GM12878 (cell line): Measurements from ENCODE around the gene P3R3URF. TPM values are rescaled to one million over a fixed set of nuclear protein-coding genes. Genes with fewer than 3 reads are reported as not detected.
"Not testable (repeated sequence)": the region's sequence is repeated elsewhere in the genome, so short reads cannot be mapped to it uniquely, and the experiment has no call there.

ENCODE experiments used
- ATAC-seq: fragments of 200-7000 bp; cut with Tn5 transposase; 3 replicates; pipeline ENCODE4 v1.9.1; 2020; ENCODE audit warnings: mild to moderate bottlenecking, moderate library complexity
- BruUV-seq: library from RNA; stranded (reverse); fragments of 400-500 nt; replicated peaks from 2 replicates; lab custom pipeline; 2021; lab: Mats Ljungman, UMichigan
- CTCF ChIA-PET: fragments of 300-600 bp; sonication (Branson Sonifier 250); formaldehyde crosslinking; extraction: SDS; loops from one replicate; lab custom pipeline; 2021; ENCODE audit warnings: inconsistent platforms; lab: Yijun Ruan, JAX
- POLR2A ChIA-PET: fragments of 350-600 bp; formaldehyde crosslinking; extraction: SDS; loops from one replicate; lab custom pipeline; 2021; ENCODE audit warnings: inconsistent platforms; lab: Charles Lee
- RAD21 ChIA-PET: fragments of 300-600 bp; sonication (Branson Sonifier 250); formaldehyde crosslinking; loops from one replicate; lab custom pipeline; 2023; ENCODE audit warnings: antibody characterized with exemption; ENCODE audit not compliant: unreplicated experiment; lab: Charles Lee
- SMC1A ChIA-PET: fragments of 300-600 bp; sonication (Branson Sonifier 250); formaldehyde crosslinking; loops from one replicate; lab custom pipeline; 2023; ENCODE audit not compliant: unreplicated experiment, uncharacterized antibody; lab: Charles Lee
- DNase-seq: peaks from one replicate; pipeline ENCODE4 v3.0.0-alpha.2; 2011; ENCODE audit warnings: low read depth, low spot score
- FAIRE-seq: peaks from 3 replicates; lab custom pipeline; 2011; peaks lifted over from hg19 to GRCh38; lab: Jason Lieb, UNC
- H2AFZ ChIP-seq: 2 replicates; pipeline ENCODE4 v1.6.0; 2011; ENCODE audit warnings: low read depth, low read length, control low read depth; ENCODE audit not compliant: control insufficient read depth
- H3K27ac ChIP-seq: 2 replicates; pipeline ENCODE4 v1.5.1; 2011; ENCODE audit warnings: control low read depth; ENCODE audit not compliant: control insufficient read depth, insufficient read depth
- H3K27me3 ChIP-seq, 2 experiments: replicated peaks in 1 of 2; 2 replicates each; pipeline versions ENCODE4 v1.6.0 to v1.6.1; 2011; ENCODE audit warnings: low read length in 1 of 2; ENCODE audit not compliant: control insufficient read depth in 2 of 2, insufficient read depth in 2 of 2
- H3K36me3 ChIP-seq, 2 experiments: 2 replicates each; pipeline ENCODE4 v1.5.1; 2011; ENCODE audit warnings: low read length in 1 of 2; ENCODE audit not compliant: control insufficient read depth in 2 of 2, insufficient read depth in 2 of 2
- H3K4me1 ChIP-seq: 2 replicates; pipeline ENCODE4 v1.6.1; 2011; ENCODE audit warnings: mild to moderate bottlenecking, low read length, moderate library complexity, mixed read lengths; ENCODE audit not compliant: control insufficient read depth, insufficient read depth
- H3K4me2 ChIP-seq: 2 replicates; pipeline ENCODE4 v1.6.0; 2011; ENCODE audit warnings: control low read depth; ENCODE audit not compliant: control insufficient read depth, insufficient read depth
- H3K4me3 ChIP-seq: fragments of 200-600 bp; sonication (generic); 2 replicates; pipeline ENCODE4 v1.5.1; 2016
- H3K79me2 ChIP-seq: 2 replicates; pipeline ENCODE4 v1.6.0; 2011; ENCODE audit warnings: low read length; ENCODE audit not compliant: control insufficient read depth, insufficient read depth
- H3K9ac ChIP-seq: 2 replicates; pipeline ENCODE4 v1.8.0; 2011; ENCODE audit warnings: low read length, control low read depth, mixed read lengths; ENCODE audit not compliant: control insufficient read depth, insufficient read depth
- H3K9me3 ChIP-seq: replicated peaks from 3 replicates; pipeline ENCODE4 v1.5.1; 2011; ENCODE audit warnings: mild to moderate bottlenecking, low read length; ENCODE audit not compliant: control insufficient read depth, insufficient read depth
- H4K20me1 ChIP-seq: 2 replicates; pipeline ENCODE4 v1.6.0; 2011; ENCODE audit not compliant: control insufficient read depth, insufficient read depth
- CEBPZ ChIP-seq: fragments of 150-350 bp; IDR thresholded peaks from 2 replicates; pipeline ENCODE4 v1.6.1; 2016; ENCODE audit warnings: low read depth, low read length
- KDM1A ChIP-seq: fragments of 200-600 bp; sonication (generic); IDR thresholded peaks from 2 replicates; pipeline ENCODE4 v1.6.1; 2016; ENCODE audit warnings: borderline replicate concordance
- SIN3A ChIP-seq: IDR thresholded peaks from 2 replicates; pipeline ENCODE4 v1.6.1; 2012; ENCODE audit warnings: low read depth, low read length, improper control_type of control experiment
- SREBF1 ChIP-seq: IDR thresholded peaks from 2 replicates; pipeline ENCODE4 v1.6.1; 2012; ENCODE audit warnings: mild to moderate bottlenecking, low read length
- WGBS: methylation state at CpG from one replicate; pipeline ENCODE4 v1.1.6; 2016; ENCODE audit warnings: low lambda C conversion rate; ENCODE audit not compliant: insufficient replicate concordance, insufficient coverage; ENCODE audit errors: missing lambda C conversion rate; 5-methylcytosine and 5-hydroxymethylcytosine counted together
- in situ Hi-C: fragments of 300-500 bp; cut with MboI; formaldehyde crosslinking; loops from 9 replicates; pipeline ENCODE4 v1.14.3; 2018; ENCODE audit warnings: mixed read lengths
- intact Hi-C: fragments of 100-400 bp; cut with micrococcal nuclease; formaldehyde crosslinking; loops from one replicate; pipeline ENCODE4 v1.14.2; 2022; ENCODE audit not compliant: unreplicated experiment
- polyA plus RNA-seq, 11 experiments: library from polyadenylated mRNA; depleted of rRNA in 4 of 11; unstranded in 6 of 11; stranded (reverse) in 5 of 11; fragments of >200 nt; fragmentation: Nextera tagmentation in 4 of 11; fragmentation: Illumina TruSeq in 1 of 11; extraction: Ambion mirVana in 4 of 11; extraction: Trizol in 1 of 11; gene quantifications; 1 replicate in 1 of 11; 2 replicates in 10 of 11; pipeline versions ENCODE4 v1.2.1 to v1.2.3, GENCODE V29; 2011 to 2016; ENCODE audit warnings: inconsistent platforms in 2 of 11, missing spikeins in 2 of 11, low read depth in 1 of 11
- total RNA-seq, 4 experiments: library from RNA; depleted of rRNA in 3 of 4; stranded (reverse); fragments of >200 nt in 3 of 4; fragmentation: Illumina TruSeq in 1 of 4; extraction: Trizol in 1 of 4; gene quantifications; 2 replicates each; pipeline versions ENCODE4 v1.2.1 to v1.2.3, GENCODE V29; 2013 to 2021
- TF ChIP-seq, protein P1 (sequence below): fragments of 450-650 bp; formaldehyde crosslinking; IDR thresholded peaks from 2 replicates; pipeline ENCODE4 v1.4.0; 2022; ENCODE audit warnings: mild to moderate bottlenecking, moderate library complexity
- TF ChIP-seq, protein P2 (sequence below): fragments of 450-650 bp; IDR thresholded peaks from 2 replicates; pipeline ENCODE4 v1.6.1; 2016; ENCODE audit warnings: mild to moderate bottlenecking

The P3R3URF gene
- total and polyA plus RNA-seq, 10 of the 15 experiments (the other 5 are each of a cell fraction or from before 2014, with no cell fraction given) = not detected

DNA sequence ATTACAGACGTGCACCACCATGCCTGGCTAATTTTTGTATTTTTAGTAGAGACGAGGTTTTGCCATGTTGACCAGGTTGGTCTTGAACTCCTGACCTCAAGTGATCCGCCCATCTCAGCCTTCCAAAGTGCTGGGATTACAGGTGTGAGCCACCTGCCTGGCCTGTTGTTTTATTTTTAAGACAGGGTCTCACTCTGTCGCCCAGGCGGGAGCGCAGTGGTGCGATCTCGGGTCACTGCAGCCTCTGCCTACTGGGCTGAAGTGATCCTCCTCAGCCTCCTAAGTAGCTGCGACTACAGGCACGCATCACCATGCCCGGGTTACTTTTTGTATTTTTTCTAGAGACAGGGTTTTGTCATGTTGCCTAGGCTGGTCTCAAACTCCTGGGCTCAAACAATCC, 46.8 kb upstream of the P3R3URF start:
- H4K20me1 ChIP-seq, DNase-seq, H3K4me3 ChIP-seq, FAIRE-seq, H3K36me3 ChIP-seq, in situ Hi-C loops, H3K4me2 ChIP-seq, H3K79me2 ChIP-seq, BruUV-seq, H3K9ac ChIP-seq, H3K4me1 ChIP-seq, H3K27me3 ChIP-seq, H3K27ac ChIP-seq, H3K9me3 ChIP-seq: not testable (repeated sequence)
- ATAC-seq = peak; percentile 15; the same call in 2 of the 3 replicates
- H2AFZ ChIP-seq = peak overlapping the region; percentile 58
- ChIA-PET RAD21 (interaction anchor here (0.8 to 5.1 kb wide), 17 partner anchors 9 to 647 kb away, joined by 3 to 63 read pairs (median 5); partner anchors contain the start of genes P3R3URF, POMGNT1 and RAD54L), SMC1A (interaction anchor here (0.8 to 5.9 kb wide), 20 partner anchors 9 to 189 kb away, joined by 3 to 52 read pairs (median 6); partner anchors contain the start of genes LURAP1, P3R3URF, RAD54L and TSPAN1), POLR2A (interaction anchor here (1.5 kb wide), 1 partner anchor 23 kb away, joined by 9 read pairs; no protein-coding TSS in a partner anchor), CTCF (interaction anchor here (0.6 to 9.7 kb wide), 46 partner anchors 8 to 647 kb away, joined by 3 to 123 read pairs (median 5); partner anchors contain the start of genes GPBP1L1, LURAP1, POMGNT1 and RAD54L)
- WGBS = 12% methylated on average over 11 of the region's 11 CpGs
- intact Hi-C loops = loop anchor here (1.0 kb wide), 2 partner anchors 43 to 186 kb away; no protein-coding TSS in a partner anchor

DNA sequence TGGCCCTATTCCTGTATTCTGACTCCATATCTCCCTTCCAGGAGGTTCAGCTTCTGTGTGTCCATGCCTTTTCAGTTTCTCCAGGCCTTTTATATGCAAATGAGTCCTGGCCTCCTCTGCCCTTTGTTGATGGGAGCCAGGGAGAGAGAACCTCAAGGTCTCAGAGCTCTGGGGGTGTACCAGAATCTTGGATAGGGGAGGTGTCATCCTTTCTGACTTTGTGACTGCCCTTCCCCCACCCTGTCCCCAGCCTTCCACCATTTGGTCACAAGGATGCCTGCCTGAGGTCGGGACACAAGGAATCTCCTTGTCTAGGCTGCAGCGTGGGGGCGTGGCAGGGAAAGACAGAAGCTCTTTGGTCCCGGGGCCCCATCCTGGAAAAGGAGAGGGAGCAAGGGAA, 45.5 kb upstream of the P3R3URF start:
- FAIRE-seq (no peak), ATAC-seq (no peak), DNase-seq (no peak)
- Histone ChIP-seq H3K36me3 (no peaks in the 10 kb centered on the region), H3K27me3 (no peaks in the 10 kb centered on the region), H3K4me3 (no peak overlapping the region), H3K4me2 (no peak overlapping the region), H3K9ac (no peak overlapping the region), H3K27ac (no peak overlapping the region), H3K79me2 (no peaks in the 10 kb centered on the region), H3K9me3 (no peaks in the 10 kb centered on the region), H3K4me1 (no peaks in the 10 kb centered on the region), H2AFZ (no peak overlapping the region), H4K20me1 (no peaks in the 10 kb centered on the region)
- in situ Hi-C loops = no loop called here
- BruUV-seq = no TSS peak
- ChIA-PET SMC1A (interaction anchor here (0.6 to 5.9 kb wide), 2 partner anchors 39 to 94 kb away, joined by 5 to 52 read pairs; no protein-coding TSS in a partner anchor), CTCF (interaction anchor here (0.6 to 9.7 kb wide), 5 partner anchors 13 to 186 kb away, joined by 3 to 123 read pairs (median 9); partner anchors contain the start of gene POMGNT1), POLR2A (interaction anchor here (0.5 kb wide), 1 partner anchor 479 kb away, joined by 4 read pairs; no protein-coding TSS in a partner anchor), RAD21 (interaction anchor here (0.8 to 5.1 kb wide), 3 partner anchors 10 to 40 kb away, joined by 3 to 63 read pairs (median 4); partner anchors contain the start of gene RAD54L)
- intact Hi-C loops = no loop called here
- WGBS = 35% methylated on average over 4 of the region's 4 CpGs
- no peak for TF ChIP-seq SREBF1
- no peak for TF ChIP-seq SIN3A
- TF ChIP-seq, protein P1, sequence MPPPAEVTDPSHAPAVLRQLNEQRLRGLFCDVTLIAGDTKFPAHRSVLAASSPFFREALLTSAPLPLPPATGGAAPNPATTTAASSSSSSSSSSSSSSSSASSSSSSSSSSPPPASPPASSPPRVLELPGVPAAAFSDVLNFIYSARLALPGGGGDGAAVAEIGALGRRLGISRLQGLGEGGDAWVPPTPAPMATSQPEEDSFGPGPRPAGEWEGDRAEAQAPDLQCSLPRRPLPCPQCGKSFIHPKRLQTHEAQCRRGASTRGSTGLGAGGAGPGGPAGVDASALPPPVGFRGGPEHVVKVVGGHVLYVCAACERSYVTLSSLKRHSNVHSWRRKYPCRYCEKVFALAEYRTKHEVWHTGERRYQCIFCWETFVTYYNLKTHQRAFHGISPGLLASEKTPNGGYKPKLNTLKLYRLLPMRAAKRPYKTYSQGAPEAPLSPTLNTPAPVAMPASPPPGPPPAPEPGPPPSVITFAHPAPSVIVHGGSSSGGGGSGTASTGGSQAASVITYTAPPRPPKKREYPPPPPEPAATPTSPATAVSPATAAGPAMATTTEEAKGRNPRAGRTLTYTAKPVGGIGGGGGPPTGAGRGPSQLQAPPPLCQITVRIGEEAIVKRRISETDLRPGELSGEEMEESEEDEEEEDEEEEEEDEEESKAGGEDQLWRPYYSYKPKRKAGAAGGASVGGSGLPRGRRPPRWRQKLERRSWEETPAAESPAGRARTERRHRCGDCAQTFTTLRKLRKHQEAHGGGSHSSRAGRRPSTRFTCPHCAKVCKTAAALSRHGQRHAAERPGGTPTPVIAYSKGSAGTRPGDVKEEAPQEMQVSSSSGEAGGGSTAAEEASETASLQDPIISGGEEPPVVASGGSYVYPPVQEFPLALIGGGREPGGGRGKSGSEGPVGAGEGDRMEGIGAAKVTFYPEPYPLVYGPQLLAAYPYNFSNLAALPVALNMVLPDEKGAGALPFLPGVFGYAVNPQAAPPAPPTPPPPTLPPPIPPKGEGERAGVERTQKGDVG = no peak
- no peak for TF ChIP-seq CEBPZ
- no peak for TF ChIP-seq KDM1A
- TF ChIP-seq, protein P2, sequence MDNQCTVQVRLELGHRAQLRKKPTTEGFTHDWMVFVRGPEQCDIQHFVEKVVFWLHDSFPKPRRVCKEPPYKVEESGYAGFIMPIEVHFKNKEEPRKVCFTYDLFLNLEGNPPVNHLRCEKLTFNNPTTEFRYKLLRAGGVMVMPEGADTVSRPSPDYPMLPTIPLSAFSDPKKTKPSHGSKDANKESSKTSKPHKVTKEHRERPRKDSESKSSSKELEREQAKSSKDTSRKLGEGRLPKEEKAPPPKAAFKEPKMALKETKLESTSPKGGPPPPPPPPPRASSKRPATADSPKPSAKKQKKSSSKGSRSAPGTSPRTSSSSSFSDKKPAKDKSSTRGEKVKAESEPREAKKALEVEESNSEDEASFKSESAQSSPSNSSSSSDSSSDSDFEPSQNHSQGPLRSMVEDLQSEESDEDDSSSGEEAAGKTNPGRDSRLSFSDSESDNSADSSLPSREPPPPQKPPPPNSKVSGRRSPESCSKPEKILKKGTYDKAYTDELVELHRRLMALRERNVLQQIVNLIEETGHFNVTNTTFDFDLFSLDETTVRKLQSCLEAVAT = no peak
